ENCODE data around the gene ZNF579.
A peak's percentile ranks its signal among the peaks of the same experiment; 100 is the strongest.
"Not testable (repeated sequence)": the region's sequence is repeated elsewhere in the genome, so short reads cannot be mapped to it uniquely, and the experiment has no call there.

The ZNF579 gene

GRCh38 chr19:55590617-55591016 is 10.0 kb upstream of the ZNF579 start:
- ChIA-PET CTCF (interaction anchor here (0.5 kb wide), 1 partner anchor 74 kb away, joined by 4 read pairs; no protein-coding TSS in a partner anchor), POLR2A (ENCODE audit: low non-redundant PET) (no interaction called here)
- no peak for DNase-seq (ENCODE audit: low spot score)
- H3K27ac ChIP-seq, result no peak overlapping the region
- TF ChIP-seq, protein P1, sequence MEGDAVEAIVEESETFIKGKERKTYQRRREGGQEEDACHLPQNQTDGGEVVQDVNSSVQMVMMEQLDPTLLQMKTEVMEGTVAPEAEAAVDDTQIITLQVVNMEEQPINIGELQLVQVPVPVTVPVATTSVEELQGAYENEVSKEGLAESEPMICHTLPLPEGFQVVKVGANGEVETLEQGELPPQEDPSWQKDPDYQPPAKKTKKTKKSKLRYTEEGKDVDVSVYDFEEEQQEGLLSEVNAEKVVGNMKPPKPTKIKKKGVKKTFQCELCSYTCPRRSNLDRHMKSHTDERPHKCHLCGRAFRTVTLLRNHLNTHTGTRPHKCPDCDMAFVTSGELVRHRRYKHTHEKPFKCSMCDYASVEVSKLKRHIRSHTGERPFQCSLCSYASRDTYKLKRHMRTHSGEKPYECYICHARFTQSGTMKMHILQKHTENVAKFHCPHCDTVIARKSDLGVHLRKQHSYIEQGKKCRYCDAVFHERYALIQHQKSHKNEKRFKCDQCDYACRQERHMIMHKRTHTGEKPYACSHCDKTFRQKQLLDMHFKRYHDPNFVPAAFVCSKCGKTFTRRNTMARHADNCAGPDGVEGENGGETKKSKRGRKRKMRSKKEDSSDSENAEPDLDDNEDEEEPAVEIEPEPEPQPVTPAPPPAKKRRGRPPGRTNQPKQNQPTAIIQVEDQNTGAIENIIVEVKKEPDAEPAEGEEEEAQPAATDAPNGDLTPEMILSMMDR (conservative IDR thresholded peaks at IDR 0.05; ENCODE audit: low read depth), result no peak

DNA sequence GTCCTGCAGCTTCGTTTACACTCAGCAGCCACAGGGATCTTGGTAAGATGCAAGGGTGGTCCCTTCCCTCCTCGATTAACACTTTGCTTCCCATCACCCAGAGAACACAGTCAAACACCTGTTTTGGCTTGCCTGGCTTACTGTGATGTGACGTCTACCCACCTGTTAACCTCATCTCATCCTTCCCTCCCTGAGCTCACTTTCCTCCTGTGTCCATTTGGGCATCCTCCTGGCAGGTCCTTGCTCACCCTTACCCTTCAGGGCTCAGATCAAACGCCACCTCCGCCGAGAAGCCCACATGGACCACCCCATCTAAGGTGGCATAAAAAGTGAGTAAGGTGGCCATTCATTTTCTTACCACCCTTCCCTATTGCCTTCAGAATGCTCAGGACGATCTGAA is 9.5 kb upstream of the ZNF579 start:
- TF ChIP-seq, protein P1 (conservative IDR thresholded peaks at IDR 0.05; ENCODE audit: low read depth), result no peak
- ChIA-PET POLR2A (ENCODE audit: low non-redundant PET) (no interaction called here), CTCF (no interaction called here)
- no peak overlapping the region for H3K27ac ChIP-seq
- no peak for DNase-seq (ENCODE audit: low spot score)

DNA sequence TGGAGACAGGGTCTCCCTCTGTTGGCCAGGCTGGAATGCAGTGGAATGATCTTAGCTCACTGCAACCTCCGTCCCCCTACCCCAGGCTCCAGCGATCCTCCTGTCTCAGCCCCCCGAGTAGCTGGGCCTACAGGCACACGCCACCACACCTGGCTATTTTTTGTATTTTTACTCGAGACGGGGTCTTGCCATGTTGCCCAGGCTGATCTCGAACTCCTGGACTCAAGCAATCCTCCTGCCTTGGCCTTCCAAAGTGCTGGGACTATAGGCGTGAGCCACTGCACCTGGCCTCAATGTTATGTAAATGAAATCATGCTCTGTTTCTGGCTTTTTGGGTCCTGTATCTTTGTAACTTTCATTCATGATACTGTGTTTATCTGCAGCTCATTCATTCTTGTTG is 8.1 kb upstream of the ZNF579 start:
- TF ChIP-seq, protein P1 (conservative IDR thresholded peaks at IDR 0.05; ENCODE audit: low read depth), result no peak
- DNase-seq (ENCODE audit: low spot score), result no peak
- no peak overlapping the region for H3K27ac ChIP-seq
- ChIA-PET POLR2A (ENCODE audit: low non-redundant PET) (no interaction called here), CTCF (no interaction called here)

- ChIA-PET POLR2A (ENCODE audit: low non-redundant PET) (interaction anchor here (0.6 kb wide), 1 partner anchor 378 kb away, joined by 3 read pairs; the partner anchor contains the start of gene PTPRH), CTCF (interaction anchor here (0.6 kb wide), 2 partner anchors 19 to 285 kb away, joined by 4 to 5 read pairs; no protein-coding TSS in a partner anchor)
- peak; percentile 96 for DNase-seq (ENCODE audit: low spot score)
- TF ChIP-seq, protein P1 (conservative IDR thresholded peaks at IDR 0.05; ENCODE audit: low read depth), result no peak
- H3K27ac ChIP-seq, result peak overlapping the region; percentile 76
Observed at GRCh38 chr19:55586976-55587668, 6.5 kb upstream of the ZNF579 start.

- TF ChIP-seq, protein P1 (conservative IDR thresholded peaks at IDR 0.05; ENCODE audit: low read depth), result no peak
- POLR2A ChIA-PET (ENCODE audit: low non-redundant PET), result no interaction called here
- peak overlapping the region; percentile 76 for H3K27ac ChIP-seq
- CTCF ChIA-PET, result no interaction called here
- DNase-seq (ENCODE audit: low spot score), result no peak
Observed at GRCh38 chr19:55585658-55586339, 5.2 kb upstream of the ZNF579 start.

DNA sequence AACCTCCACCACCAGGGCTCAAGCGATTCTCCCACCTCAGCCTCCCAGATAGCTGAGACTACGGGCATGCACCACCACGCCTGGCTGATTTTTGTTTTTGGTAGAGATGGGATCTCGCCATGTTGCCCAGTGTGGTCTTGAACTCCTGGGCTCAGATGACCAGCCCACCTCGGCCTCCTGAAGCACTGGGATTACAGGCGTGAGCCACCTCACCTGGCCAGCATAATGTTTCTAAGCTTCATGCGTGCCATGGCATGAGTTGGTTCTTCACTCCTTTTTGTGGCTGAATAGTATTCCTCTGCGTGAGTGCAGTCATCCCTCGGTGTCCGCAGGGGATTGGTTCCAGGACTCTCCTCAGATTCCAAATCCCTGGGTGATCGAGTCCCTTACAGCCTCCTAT is 4.2 kb upstream of the ZNF579 start:
- TF ChIP-seq, protein P1 (conservative IDR thresholded peaks at IDR 0.05; ENCODE audit: low read depth), result no peak
- ChIA-PET POLR2A (ENCODE audit: low non-redundant PET) (no interaction called here), CTCF (interaction anchor here (0.7 kb wide), 1 partner anchor 16 kb away, joined by 3 read pairs; no protein-coding TSS in a partner anchor)
- no peak for DNase-seq (ENCODE audit: low spot score)
- peak overlapping the region; percentile 76; the same call in 1 of the 2 replicates for H3K27ac ChIP-seq

- CTCF ChIA-PET; H3K27ac ChIP-seq; POLR2A ChIA-PET (ENCODE audit: low non-redundant PET); DNase-seq (ENCODE audit: low spot score): not testable (repeated sequence)
Observed at GRCh38 chr19:55583897-55584296, 3.2 kb upstream of the ZNF579 start.

GRCh38 chr19:55582284-55582683 is 1.6 kb upstream of the ZNF579 start:
- CTCF ChIA-PET; H3K27ac ChIP-seq; DNase-seq (ENCODE audit: low spot score): not testable (repeated sequence)
- POLR2A ChIA-PET (ENCODE audit: low non-redundant PET), result interaction anchor here (0.5 kb wide), 1 partner anchor 26 kb away, joined by 3 read pairs; no protein-coding TSS in a partner anchor
